HG03039 (cell line): Measurements from ENCODE around the gene NDUFC2.
"Not testable (repeated sequence)": the region's sequence is repeated elsewhere in the genome, so short reads cannot be mapped to it uniquely, and the experiment has no call there.

Experiments
- ATAC-seq: cut with Tn5 transposase; IDR thresholded peaks from one replicate; pipeline ENCODE4 v1.9.1; 2021; ENCODE audit warnings: mild to moderate bottlenecking, moderate library complexity; ENCODE audit not compliant: unreplicated experiment

NDUFC2 gene

DNA sequence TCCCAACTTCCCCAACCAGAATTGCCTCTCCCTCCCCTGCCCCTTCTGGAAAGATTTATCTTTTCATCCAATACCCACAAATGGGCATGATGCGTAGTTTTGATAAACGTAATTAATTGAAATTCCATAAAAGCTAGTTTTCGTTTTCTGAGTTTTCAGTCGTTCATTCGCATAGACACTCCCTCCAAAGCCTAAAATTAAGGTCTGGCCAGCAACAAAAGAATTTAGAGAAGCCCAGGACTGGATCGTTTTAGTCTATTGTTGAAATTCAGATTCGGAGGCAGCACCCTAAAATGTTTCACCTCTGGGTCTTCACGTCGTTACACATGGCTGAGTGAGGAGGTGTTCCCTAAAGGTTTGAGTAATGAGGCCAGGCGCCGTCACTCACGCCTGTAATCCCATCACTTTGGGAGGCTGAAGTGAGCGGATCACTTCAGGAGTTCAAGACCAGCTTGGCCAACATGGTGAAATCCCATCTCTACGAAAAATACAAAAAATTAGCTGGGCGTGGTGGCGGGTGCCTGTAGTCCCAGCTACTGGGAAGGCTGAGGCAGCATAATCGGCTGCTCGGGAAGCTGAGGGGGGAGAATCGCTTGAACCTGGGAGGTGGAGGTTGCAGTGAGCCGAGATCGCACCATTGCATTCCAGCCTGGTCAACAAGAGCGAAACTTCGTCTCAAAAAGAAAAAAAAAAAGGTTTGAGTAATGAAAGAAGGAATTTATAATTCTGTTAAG is 589 bp upstream of the NDUFC2 start:
- ATAC-seq: no peak

GRCh38 chr11:78078218-78079167 is 1.2 kb downstream of the NDUFC2 start:
- ATAC-seq: no peak

DNA sequence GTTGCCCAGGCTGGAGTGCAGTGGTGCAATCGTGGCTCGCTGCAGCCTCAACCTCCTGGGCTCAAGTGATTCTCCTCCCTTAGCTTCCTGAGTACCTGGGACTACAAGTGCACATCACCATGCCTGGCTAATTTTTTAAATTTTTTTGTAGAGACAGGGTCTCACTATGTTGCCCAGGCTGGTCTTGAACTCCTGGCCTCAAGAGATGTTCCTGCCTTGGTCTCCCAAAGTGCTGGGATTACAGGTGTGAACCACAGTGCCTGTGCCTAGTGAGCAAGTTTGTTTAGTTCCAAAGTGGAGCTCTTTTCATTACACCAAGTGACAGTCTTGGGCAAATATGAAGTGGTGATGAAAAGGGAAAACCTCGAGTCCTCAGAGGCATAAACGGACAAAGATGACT is 2.1 kb downstream of the NDUFC2 start:
- not testable (repeated sequence) for ATAC-seq

DNA sequence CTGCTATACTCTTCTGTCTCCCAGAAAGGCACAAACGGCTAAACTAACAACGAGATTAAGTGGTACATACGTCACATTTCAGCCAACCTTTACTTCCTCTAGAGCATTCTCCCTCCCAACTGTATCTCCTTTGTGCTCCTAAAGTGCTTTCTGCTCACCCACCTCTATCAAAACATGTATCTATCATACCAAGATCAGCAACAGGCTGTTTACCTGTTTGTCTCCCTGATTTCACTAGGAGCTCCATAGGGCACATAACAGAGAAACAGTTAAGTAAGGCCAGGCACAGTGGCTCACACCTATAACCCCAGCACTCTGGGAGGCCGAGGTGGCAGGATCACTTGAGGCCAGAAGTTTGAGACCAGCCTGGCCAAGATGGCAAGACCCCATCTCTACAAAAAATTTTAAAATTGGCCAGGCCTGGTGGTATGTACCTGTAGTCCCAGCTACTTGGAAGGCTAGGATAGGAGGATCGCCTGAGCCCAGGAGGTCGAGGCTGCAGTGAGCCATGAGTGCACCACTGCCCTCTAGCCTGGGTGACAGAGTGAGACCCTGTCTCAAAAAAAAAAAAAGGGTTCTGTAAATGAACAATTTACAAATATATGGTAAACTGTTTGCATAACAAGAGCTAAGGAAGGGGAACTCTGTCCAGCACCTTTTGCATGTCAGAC is 2.8 kb downstream of the NDUFC2 start:
- no peak for ATAC-seq

DNA sequence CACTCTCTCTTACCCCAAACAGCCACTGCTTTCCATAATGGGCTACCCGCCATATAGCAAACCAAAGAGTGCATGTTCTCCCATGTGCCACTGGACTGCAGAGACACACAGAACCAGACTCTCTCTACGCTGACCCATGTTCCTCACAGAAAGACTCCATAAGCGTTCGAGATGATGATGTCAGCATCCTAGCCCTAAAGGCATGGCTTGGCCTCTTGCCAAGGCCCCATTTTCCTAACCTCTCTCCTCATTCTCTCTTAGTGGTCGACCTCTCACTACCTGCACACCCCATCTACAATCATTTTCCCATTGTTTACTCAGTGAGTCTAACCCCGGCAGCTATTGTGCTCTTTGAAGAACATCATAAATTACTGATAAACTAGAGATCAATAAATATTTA is 4.9 kb downstream of the NDUFC2 start:
- ATAC-seq: no peak

GRCh38 chr11:78072455-78072854 is 7.2 kb downstream of the NDUFC2 start:
- no peak for ATAC-seq

DNA sequence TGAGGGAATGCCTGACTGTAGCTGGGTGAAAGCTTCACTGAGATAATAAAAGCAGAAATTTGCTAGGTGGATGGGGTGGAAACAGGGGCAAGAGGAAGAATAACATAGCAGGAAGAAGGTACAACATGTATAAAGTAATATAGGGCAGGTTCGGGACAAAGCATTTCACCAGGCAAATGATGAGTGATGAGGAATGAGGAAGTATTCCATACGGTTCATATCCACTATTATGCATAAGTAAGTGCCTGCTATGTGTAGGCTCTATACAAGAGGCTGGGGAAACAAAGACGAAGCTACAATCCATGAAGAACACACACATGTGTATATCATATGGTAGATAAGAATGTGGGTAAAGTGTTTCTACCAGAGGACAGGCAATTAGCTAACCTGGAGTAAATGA is 7.9 kb downstream of the NDUFC2 start:
- no peak for ATAC-seq

DNA sequence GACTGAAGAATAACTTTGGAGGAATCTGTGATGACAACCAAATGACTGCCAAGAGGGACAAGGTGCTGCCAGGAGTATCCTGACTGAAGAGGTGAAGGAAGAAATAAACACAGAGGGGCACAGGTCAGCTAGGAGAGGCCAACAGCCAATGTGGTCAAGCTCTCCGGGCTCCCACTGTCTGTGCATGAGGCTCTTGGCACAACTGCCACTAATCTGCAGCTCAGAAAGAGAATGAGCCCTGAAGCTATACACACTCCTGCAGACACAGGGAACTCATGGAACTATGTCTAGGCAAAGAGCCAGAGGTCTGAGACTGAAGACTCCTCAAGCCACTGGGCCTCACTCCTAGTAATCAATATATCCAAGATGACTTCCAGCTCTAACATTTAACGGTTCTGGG is 9.0 kb downstream of the NDUFC2 start:
- ATAC-seq: no peak

DNA sequence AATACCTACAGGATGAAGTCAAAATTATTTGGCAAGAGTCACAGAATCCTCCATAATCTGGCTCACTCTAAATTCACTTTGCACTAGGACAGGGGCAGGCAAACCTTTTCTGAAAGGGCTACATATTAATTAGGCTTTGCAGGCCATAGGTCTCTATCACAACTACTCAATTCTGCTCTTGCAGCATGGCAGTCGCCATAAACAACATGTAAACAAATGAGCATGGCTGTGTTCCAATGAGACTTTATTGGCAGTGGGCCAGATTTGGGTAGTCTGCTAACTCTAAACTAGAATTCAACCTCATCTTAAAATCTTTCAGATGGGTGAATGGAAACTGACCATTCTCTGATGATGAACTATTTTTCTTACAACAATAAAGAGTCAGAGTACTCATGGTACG is 10.2 kb downstream of the NDUFC2 start:
- no peak for ATAC-seq

- no peak for ATAC-seq
Measured at GRCh38 chr11:78067704-78068103, 12.0 kb downstream of the NDUFC2 start.

DNA sequence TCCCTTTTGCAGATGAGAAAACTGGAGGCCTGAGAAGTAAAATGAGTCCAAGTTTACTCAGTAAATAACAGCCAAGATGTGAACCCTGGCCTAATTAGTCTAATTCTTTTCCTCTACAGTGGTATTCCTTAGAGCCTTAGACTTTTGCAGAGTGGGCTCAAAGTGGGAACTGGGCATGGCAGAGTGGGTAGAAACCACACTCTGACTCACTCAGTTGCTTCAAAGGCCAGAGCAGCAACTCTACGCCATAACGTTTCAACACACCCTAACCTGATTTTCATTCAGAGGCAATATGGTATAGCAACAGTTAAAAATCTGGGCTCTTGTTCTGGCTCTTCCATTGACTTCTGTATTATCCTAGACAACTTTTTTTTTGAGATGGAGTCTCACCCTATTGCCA is 13.2 kb downstream of the NDUFC2 start:
- ATAC-seq: no peak

- no peak for ATAC-seq
Measured at GRCh38 chr11:78065203-78065602, 14.5 kb downstream of the NDUFC2 start.

- ATAC-seq: no peak
Measured at GRCh38 chr11:78063440-78064181, 16.1 kb downstream of the NDUFC2 start, which contains the start of gene THRSP. THRSP (plus strand) TSS chr11:78063861; CDS start chr11:78063882, 21 bp downstream.

DNA sequence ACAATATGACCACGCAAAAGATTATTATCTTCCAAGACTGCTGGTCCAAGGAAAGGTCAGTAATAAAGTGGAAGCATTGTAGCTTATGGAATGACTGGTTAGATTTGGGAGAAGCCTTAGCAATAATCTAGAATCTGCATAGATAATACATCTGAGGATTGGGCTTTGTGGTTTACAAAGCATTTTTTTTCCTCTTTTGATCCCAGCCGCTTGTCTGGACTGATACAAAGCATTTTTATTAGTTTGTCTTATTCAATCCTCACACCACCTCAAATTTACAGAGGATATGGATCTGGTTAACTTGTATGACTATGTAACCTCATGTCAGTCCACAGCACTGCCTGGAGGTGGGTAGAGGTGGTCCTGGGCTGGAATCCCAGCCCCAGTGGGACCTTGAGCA is 17.0 kb downstream of the NDUFC2 start:
- no peak for ATAC-seq

DNA sequence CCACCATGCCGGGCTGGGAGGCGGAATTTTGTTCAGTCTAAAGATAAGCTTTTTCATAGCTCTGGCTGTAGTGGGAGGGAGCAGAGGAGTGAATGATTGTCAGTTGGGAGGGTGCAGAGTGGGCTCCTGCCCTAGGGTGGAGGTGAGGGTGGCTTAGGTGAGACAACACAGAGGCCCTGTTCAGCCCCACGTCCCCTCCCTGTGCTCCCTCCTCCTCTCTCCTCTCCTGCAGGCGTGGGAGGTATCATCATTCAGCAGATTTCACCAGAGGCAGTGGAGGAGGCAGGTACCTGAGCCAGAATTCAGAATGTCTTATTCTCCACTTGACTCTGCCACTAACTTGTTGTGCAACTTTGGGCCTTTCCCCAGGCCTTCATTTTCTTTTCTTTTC is 17.7 kb downstream of the NDUFC2 start:
- ATAC-seq: no peak

GRCh38 chr11:78061088-78061920 is 18.4 kb downstream of the NDUFC2 start:
- no peak for ATAC-seq

- ATAC-seq: no peak
Measured at GRCh38 chr11:78060533-78060932, 19.1 kb downstream of the NDUFC2 start.

GRCh38 chr11:78059749-78060328 is 19.8 kb downstream of the NDUFC2 start:
- ATAC-seq: not testable (repeated sequence)

GRCh38 chr11:78057462-78058055 is 22.1 kb downstream of the NDUFC2 start:
- ATAC-seq: no peak
